Ishikawa (cell line): ENCODE data around the gene FOXC1.

Experiments
- CEBPB ChIP-seq: IDR thresholded peaks from 2 replicates; pipeline ENCODE4 v1.6.1; 2012
- CREB1 ChIP-seq: IDR thresholded peaks from 2 replicates; pipeline ENCODE4 v1.6.1; 2012; ENCODE audit warnings: low read depth
- EGR1 ChIP-seq: IDR thresholded peaks from 2 replicates; pipeline ENCODE4 v1.6.1; 2012
- EP300 ChIP-seq: IDR thresholded peaks from 2 replicates; pipeline ENCODE4 v1.6.1; 2012; ENCODE audit warnings: borderline replicate concordance
- FOXM1 ChIP-seq: IDR thresholded peaks from 2 replicates; pipeline ENCODE4 v1.6.1; 2012; ENCODE audit warnings: low read depth, borderline replicate concordance
- NFIC ChIP-seq: IDR thresholded peaks from 2 replicates; pipeline ENCODE4 v1.6.1; 2012
- RAD21 ChIP-seq: IDR thresholded peaks from 2 replicates; pipeline ENCODE4 v1.6.1; 2012; ENCODE audit warnings: low read depth
- TAF1 ChIP-seq: IDR thresholded peaks from 2 replicates; pipeline ENCODE4 v1.6.1; 2012; ENCODE audit warnings: low read depth, mild to moderate bottlenecking
- TCF12 ChIP-seq: IDR thresholded peaks from 2 replicates; pipeline ENCODE4 v1.6.1; 2012; ENCODE audit warnings: low read depth
- TEAD4 ChIP-seq: IDR thresholded peaks from 2 replicates; pipeline ENCODE4 v1.6.1; 2012
- YY1 ChIP-seq: IDR thresholded peaks from 2 replicates; pipeline ENCODE4 v1.6.1; 2012; ENCODE audit warnings: low read depth
- ZBTB7A ChIP-seq: IDR thresholded peaks from 2 replicates; pipeline ENCODE4 v1.6.1; 2012; ENCODE audit warnings: low read depth
- TF ChIP-seq, protein P1 (sequence below): IDR thresholded peaks from 2 replicates; pipeline ENCODE4 v1.6.1; 2012
- TF ChIP-seq, protein P2 (sequence below): IDR thresholded peaks from 2 replicates; pipeline ENCODE4 v1.6.1; 2012
- TF ChIP-seq, protein P3 (sequence below): IDR thresholded peaks from 2 replicates; pipeline ENCODE4 v1.6.1; 2012; ENCODE audit warnings: low read depth, mild to moderate bottlenecking

Gene FOXC1

DNA sequence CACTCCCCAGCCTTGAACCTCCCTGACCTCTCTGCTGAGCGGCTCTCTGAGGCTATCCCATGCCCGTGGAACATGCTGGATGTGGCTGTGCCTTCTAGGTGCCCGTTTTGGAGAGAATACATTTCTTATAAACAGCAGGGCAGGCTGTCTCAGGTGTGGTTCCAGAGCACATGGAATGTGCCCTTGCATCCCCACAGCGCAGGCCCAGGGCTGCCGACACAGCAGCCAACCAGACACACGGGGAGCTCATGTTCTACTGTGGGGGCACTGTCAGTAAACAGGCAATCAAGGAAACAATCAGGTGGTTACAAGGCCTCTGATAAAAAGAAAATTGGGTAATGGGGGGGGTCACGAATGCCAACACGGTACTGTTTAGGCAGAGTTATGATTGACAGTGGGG is 30.8 kb downstream of the FOXC1 start:
- TF ChIP-seq TEAD4 (no peak), EGR1 (no peak), YY1 (no peak), ZBTB7A (no peak), RAD21 (no peak), NFIC (no peak), TAF1 (no peak), CREB1 (no peak), TCF12 (no peak)
- TF ChIP-seq, protein P1, sequence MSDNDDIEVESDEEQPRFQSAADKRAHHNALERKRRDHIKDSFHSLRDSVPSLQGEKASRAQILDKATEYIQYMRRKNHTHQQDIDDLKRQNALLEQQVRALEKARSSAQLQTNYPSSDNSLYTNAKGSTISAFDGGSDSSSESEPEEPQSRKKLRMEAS, result no peak
- TF ChIP-seq, protein P2, sequence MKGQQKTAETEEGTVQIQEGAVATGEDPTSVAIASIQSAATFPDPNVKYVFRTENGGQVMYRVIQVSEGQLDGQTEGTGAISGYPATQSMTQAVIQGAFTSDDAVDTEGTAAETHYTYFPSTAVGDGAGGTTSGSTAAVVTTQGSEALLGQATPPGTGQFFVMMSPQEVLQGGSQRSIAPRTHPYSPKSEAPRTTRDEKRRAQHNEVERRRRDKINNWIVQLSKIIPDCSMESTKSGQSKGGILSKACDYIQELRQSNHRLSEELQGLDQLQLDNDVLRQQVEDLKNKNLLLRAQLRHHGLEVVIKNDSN, result no peak
- TF ChIP-seq, protein P3, sequence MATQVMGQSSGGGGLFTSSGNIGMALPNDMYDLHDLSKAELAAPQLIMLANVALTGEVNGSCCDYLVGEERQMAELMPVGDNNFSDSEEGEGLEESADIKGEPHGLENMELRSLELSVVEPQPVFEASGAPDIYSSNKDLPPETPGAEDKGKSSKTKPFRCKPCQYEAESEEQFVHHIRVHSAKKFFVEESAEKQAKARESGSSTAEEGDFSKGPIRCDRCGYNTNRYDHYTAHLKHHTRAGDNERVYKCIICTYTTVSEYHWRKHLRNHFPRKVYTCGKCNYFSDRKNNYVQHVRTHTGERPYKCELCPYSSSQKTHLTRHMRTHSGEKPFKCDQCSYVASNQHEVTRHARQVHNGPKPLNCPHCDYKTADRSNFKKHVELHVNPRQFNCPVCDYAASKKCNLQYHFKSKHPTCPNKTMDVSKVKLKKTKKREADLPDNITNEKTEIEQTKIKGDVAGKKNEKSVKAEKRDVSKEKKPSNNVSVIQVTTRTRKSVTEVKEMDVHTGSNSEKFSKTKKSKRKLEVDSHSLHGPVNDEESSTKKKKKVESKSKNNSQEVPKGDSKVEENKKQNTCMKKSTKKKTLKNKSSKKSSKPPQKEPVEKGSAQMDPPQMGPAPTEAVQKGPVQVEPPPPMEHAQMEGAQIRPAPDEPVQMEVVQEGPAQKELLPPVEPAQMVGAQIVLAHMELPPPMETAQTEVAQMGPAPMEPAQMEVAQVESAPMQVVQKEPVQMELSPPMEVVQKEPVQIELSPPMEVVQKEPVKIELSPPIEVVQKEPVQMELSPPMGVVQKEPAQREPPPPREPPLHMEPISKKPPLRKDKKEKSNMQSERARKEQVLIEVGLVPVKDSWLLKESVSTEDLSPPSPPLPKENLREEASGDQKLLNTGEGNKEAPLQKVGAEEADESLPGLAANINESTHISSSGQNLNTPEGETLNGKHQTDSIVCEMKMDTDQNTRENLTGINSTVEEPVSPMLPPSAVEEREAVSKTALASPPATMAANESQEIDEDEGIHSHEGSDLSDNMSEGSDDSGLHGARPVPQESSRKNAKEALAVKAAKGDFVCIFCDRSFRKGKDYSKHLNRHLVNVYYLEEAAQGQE, result no peak

DNA sequence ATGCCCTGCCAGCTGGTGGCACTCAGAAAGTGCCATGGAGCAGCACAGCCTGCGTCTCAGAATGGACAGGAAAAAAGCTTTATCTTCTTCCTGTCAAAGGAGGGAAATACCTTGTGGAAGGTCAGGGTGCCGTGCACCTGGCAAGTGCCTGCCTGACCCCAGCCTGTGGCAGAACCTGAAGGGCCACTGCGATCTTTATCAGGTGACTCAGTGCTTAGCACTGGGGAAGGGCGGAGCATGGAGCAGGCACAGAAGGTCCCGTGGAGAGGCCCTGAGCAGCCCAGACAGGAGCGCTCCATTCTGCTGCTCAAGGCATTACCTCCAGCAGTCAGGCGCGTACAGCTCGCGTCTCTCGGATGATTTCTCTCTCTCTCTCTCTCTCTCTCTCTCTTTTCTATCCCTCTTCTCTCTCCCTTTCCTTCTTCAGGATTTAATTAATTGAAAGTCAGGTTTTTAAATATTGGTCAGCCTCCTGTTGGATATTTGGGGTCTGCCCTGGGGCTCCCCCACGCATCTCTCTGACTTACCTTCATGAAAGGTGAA is 31.7 kb downstream of the FOXC1 start:
- TF ChIP-seq TAF1, result no peak; the same call in 1 of the 2 replicates
- TF ChIP-seq YY1, result 0 out of 2 replicates have a peak, but pooled peaks have one; percentile 30
- no peak for TF ChIP-seq CEBPB
- TF ChIP-seq TEAD4, result peak; percentile 16; the same call in 1 of the 2 replicates
- TF ChIP-seq EP300, result peak; percentile 43; the same call in 1 of the 2 replicates
- no peak for TF ChIP-seq NFIC
- TF ChIP-seq, protein P1, result peak; percentile 62
- TF ChIP-seq TCF12, result peak; percentile 66
- no peak for TF ChIP-seq CREB1
- TF ChIP-seq FOXM1, result no peak
- no peak for TF ChIP-seq EGR1
- TF ChIP-seq RAD21, result no peak
- TF ChIP-seq, protein P2, result peak; percentile 70
- no peak for TF ChIP-seq ZBTB7A
- TF ChIP-seq, protein P3, result no peak

DNA sequence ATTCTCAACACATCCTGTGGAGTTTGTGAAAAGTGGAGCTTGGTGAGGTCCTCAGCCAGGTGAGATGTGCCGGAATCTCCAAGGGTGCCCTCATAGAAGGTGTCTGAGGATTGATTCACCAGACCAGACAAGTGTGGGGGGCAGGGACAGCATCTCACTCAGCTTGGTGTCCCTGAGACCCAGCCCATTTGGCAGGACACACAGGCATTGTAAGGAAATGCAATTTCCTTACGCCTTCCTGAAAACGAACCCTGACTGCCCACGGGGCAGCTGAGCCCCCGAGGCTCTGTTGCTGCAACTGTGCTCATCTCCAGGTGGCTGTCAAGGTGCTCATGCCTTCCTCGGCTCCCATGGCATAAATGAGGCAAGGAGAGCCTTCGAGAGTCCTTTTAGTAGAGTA is 33.4 kb downstream of the FOXC1 start:
- TF ChIP-seq NFIC (no peak), TAF1 (no peak), YY1 (no peak)
- TF ChIP-seq, protein P2, result no peak

DNA sequence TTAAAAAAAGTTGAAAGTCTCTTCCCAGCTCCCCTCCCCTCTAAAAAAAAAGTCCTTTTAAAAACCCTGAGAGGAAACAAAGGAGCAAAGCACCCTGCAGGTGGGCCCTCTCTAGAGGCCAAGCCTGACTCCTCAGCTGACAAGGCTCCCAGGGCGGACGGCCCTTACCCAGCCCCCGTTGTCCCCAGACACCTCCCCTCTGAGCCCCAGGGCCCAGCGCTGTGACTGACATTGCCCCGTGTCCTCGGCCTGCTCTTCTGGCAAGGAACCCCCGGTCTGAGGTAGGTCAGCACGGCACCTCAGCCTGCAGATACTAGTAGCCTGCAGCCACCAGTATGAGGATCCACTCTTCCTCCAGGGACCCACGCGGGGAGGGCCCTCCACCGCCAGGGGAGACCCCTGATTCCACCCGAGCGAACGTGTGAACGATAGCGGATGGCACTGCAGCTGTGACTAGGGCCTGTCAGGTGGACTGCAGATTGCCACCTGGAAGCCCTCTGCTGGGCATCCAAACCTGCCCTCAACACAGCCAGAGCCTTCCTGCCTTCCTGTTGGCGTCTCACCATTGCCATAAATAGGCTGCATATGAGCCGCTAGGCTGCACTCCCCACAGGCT is 34.2 kb downstream of the FOXC1 start:
- no peak for TF ChIP-seq CREB1

DNA sequence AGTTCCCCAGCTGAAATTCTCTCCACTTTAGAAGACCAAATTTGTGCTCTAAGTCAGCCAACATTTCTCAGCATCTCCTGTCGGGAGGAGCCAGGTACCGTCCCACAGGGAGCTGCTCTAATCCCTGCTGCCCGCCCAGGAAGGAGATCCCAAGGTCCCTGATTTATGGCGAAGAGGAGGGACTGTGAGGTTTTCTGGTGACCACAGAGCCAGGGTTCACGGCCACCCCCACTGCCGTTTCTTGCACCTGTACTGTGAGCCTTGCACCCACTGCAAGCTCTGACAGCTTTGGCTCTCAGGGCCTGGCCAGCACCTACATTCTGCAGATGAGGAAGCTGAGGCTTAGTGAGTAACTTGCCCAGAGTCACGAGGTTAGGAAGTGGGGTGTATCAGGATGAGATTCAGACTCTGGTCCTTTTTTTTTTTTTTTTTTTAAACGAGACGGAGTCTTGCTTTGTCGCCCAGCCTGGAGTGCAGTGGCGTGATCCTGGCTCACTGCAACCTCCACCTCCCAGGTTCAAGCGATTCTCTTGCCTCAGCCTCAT is 34.9 kb downstream of the FOXC1 start:
- TF ChIP-seq, protein P2, result no peak
- TF ChIP-seq TEAD4 (no peak), TCF12 (no peak), YY1 (no peak), NFIC (no peak), TAF1 (no peak), EGR1 (no peak), FOXM1 (no peak), RAD21 (no peak), CREB1 (no peak)
- TF ChIP-seq, protein P1, result no peak
- TF ChIP-seq, protein P3, result no peak
